CD4-positive, alpha-beta T cell treated with Interleukin-1 beta for 1 hour (primary cell): ENCODE data around the gene PHACTR1.
"Not testable (repeated sequence)": the region's sequence is repeated elsewhere in the genome, so short reads cannot be mapped to it uniquely, and the experiment has no call there.

Source experiments
- DNase-seq, 2 donors: peaks; one replicate each; pipeline ENCODE4 v3.0.0-alpha.2; 2020 to 2022

Gene PHACTR1

GRCh38 chr6:12749531-12750379, 33.2 kb downstream of the PHACTR1 start:
- no peak for DNase-seq

DNA sequence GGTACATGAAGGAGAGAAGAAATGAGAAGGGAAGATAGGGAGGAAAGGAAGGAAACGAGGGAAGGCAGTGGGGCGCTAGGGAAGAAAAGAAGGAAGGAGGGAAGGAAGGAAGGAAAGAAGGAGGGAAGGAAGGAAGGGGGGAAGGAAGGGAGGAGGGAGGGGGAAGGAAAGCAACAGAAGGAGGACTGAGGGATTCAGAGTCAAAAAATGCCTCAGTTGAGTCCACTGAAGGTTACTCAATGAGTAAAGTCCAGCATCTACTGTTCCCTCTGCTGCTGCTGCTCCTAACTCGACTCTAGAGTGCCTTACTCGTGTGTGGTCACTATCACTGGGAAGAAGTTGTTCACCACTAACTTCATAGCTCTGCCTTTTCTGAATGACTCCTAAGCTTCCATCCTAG, 33.8 kb downstream of the PHACTR1 start:
- DNase-seq = no peak

DNA sequence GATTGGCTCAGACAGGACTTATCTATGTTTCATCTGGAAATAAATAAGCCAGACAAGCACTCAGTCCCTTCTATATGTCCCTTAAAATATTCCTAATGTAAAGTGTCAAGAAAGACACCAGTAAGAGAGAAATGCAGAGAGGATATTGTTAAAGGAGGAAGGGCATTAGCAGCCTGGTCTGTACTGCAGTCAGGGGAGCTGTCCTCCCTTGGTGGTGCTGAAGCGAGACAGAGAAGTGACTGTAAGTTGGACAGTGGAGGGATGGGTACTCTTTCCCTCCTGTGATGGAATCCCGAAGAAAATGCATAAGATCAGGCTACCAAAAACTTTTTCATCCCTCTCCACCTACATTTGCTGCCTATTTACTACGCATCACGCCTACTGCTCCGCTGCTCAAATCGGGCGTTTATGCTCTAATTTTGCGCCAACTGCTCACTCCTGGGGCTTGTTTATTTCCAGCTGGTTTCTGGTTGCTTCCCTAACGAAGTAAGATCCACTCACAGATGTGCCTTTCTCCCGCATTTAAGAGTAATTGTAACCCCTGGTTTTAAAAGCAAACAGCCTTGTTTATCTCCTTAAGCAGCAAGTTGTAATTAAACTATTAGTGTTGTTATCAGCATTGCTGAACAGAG, 35.2 kb downstream of the PHACTR1 start:
- DNase-seq = peak in 1 of 2 donors; percentile 4

GRCh38 chr6:12753036-12753435, 36.5 kb downstream of the PHACTR1 start:
- no peak for DNase-seq

GRCh38 chr6:12760226-12760625, 43.7 kb downstream of the PHACTR1 start:
- DNase-seq = no peak

GRCh38 chr6:12760911-12761310, 44.3 kb downstream of the PHACTR1 start:
- DNase-seq = no peak

DNA sequence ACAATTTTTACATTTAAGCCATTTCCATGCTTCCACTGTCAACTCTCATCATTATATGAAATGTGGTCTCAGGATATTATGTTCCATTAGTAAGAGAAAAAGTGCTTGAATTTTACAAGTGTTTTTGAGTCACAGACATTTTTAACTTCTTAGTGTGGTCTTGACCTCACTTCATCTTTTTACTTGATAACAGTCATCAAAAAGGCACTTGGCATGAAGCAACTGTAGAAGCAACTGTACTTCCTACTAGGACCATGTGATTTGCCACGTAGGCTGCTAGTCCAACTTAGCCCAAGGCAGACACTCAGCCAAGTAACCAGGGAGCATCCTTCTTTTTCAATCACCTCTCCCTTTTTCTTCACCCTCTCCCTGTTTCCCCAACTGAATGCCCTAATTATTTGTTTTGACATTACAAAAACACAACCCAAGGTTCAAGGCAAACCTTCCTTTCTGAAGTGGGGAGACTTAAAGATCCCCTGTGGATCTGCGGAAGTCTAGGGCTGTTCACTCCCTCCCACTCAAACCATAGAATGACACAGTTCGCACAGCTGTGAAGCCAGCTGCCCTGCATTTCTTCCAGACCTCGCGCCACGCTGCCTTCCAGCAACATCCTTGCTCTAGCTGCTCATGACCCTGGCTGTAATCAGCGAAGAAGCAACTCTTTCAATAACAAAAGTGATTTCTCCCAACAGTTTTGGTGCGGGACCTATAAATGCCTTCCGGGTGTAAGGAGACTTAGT, 45.0 kb downstream of the PHACTR1 start:
- DNase-seq = no peak

GRCh38 chr6:12762731-12763434, 46.3 kb downstream of the PHACTR1 start:
- DNase-seq = not testable (repeated sequence)

- no peak for DNase-seq
Measured at GRCh38 chr6:12766365-12766764, 49.8 kb downstream of the PHACTR1 start.

GRCh38 chr6:12767016-12767415, 50.4 kb downstream of the PHACTR1 start:
- no peak for DNase-seq

DNA sequence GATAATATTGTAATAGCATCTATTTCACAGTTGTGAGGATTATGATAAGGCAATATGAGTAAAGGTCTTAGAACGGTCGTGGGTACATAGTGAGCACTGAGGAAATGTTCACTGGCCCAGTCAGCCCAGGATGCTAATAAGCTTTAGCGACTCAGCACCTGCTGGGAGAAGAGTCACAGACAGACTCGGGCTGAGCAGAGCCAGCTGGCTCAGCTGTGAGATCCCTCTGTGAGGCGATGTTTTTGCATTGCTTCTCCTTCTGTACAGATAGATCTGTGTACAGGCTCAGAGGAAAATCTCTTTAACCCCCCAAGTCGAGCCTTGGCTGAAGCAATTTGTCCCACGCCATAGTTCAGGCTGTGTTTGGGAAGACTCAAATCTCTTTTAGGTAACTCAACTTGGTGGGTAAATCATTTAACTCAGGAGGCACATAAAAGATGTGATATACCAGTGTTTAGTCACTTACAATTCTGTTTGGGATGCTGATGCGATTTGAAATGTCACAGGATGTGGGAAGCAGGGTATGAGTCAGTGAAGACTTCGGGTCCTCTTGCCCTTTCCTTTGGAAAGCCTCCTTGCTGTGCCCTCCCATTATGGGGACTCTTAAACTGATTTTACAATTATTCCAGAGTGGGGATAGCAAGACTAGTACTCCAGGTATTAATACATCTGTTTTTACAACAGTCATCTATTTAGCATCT, 53.1 kb downstream of the PHACTR1 start:
- DNase-seq = no peak

- no peak for DNase-seq
Measured at GRCh38 chr6:12772416-12772815, 55.8 kb downstream of the PHACTR1 start.

DNA sequence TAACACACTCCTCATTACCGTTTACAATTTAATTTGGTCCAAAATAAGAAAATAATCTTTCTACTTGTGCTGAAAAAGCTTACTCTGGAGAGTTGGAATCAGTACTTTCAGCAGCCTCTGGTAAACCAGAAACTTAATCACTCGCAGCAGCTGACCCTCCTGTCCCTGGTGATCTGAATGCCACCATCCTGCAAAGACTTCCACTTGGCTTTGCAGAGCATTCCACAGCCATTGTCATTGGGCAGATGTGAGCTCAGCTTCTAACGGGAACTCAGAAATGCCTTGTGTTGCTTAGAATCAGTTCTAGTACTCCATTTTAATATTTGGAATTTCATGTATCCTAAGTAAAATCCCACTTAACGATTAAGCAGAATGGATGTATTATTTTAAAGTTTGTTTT, 59.7 kb downstream of the PHACTR1 start:
- no peak for DNase-seq

- DNase-seq = no peak
Measured at GRCh38 chr6:12779772-12780171, 63.2 kb downstream of the PHACTR1 start.

DNA sequence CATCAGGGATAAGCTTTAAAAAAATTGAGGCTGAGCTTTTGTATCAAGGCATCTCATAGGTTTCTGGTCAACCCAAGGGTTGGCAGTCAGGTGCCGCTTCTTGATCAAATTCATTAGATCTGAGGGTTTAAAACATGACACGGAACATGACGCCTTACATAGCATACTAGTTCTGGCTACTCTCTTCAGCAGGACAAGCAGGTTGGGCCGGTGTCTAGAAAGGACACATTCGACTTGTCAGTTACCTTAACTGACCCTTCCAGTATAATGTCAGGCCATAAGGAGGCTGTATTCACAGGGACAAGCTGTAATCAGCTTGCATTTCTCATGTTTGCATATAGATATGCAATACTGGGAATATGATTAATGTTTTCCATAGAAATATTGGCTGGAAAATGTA, 65.6 kb downstream of the PHACTR1 start:
- DNase-seq = no peak

- no peak for DNase-seq
Measured at GRCh38 chr6:12785301-12785700, 68.7 kb downstream of the PHACTR1 start.

GRCh38 chr6:12785921-12786320, 69.4 kb downstream of the PHACTR1 start:
- no peak for DNase-seq

DNA sequence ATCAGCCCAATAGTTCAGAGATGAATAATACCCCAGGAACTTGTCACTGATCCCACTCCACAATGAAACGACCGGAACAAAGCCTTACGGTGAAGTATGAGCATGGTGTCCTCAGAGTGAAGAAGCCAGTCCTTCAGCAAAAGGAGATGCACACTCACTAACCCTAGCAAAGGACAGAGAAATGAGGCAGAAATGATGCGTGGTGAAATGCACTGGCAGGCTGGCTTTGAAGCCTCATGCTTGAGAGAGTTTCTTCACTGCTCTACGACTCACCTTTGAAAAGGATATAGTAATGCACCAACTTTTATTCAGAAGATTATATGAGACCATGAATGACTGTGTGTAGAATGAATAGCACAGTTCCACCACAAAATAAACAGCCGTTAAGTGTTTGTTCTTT, 74.8 kb downstream of the PHACTR1 start:
- DNase-seq = no peak

DNA sequence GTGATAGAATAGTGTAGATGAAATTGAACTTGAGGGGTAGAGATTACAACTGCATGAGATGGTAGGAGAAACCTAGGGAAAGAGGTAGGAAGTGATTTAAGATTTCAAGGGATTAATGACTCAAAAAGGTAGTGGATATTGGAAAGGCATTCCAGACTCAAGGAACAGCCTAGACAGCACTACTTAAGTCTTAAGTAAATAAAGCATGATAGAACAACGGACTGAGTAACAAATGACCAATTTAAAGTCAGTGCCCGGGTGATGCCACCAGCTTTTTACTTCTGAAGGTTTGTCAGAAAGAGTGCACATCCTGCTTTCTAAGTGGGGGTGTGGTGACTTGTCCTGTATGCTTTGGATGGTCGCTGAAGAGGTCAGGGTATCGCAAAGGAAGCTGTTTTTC, 81.8 kb downstream of the PHACTR1 start:
- DNase-seq = no peak

- no peak for DNase-seq
Measured at GRCh38 chr6:12800120-12800519, 83.6 kb downstream of the PHACTR1 start.

GRCh38 chr6:12801141-12801540, 84.6 kb downstream of the PHACTR1 start:
- DNase-seq = no peak

DNA sequence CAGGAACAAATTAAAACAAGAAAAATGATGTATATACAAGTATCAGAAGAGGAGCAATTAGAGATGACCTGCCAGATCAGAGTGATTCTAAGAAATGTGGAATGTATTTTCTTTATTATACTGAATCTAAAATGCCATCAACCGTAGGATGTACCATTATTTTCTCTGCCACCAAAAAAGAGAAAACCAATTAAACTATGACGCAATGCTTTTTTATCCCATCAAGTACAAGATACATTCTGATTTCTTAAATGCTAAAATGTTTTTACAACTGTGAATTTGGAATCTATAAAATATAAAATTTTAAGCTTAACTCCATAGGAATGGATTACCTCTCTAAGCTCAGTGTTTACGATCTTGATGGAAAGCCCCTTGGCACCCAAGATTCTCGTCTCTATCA, 85.9 kb downstream of the PHACTR1 start:
- DNase-seq = no peak

- no peak for DNase-seq
Measured at GRCh38 chr6:12803486-12803885, 86.9 kb downstream of the PHACTR1 start.
